Measurements from ENCODE around the gene GPLD1. TPM values are rescaled to one million over a fixed set of nuclear protein-coding genes. Genes with fewer than 3 reads are reported as not detected.

The GPLD1 gene
- total RNA-seq, 1 donor from 2014 or later = 3.8 TPM

DNA sequence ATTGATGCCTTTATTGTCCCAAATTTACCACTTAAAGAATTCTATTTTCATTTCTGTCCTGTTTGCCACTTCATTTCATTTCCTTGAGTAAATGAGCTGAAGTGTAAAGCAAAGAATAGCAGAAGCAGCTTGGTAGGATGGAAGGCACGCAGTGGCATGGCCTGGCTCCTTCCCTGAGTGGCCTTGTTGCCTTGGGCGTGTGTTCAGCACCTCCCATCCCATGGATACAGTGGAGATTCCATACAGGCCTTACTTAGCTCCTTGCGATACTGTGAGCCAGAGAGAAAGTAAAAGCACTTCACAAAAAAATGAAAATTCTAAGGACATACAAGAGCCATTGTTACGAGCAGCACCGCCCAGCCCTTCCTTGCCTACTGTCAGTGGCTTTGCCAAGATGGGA lies 45.0 kb upstream of the GPLD1 start:
- no peaks in the 10 kb centered on the region for H3K27me3 Mint-ChIP-seq
- TF ChIP-seq, protein P1, sequence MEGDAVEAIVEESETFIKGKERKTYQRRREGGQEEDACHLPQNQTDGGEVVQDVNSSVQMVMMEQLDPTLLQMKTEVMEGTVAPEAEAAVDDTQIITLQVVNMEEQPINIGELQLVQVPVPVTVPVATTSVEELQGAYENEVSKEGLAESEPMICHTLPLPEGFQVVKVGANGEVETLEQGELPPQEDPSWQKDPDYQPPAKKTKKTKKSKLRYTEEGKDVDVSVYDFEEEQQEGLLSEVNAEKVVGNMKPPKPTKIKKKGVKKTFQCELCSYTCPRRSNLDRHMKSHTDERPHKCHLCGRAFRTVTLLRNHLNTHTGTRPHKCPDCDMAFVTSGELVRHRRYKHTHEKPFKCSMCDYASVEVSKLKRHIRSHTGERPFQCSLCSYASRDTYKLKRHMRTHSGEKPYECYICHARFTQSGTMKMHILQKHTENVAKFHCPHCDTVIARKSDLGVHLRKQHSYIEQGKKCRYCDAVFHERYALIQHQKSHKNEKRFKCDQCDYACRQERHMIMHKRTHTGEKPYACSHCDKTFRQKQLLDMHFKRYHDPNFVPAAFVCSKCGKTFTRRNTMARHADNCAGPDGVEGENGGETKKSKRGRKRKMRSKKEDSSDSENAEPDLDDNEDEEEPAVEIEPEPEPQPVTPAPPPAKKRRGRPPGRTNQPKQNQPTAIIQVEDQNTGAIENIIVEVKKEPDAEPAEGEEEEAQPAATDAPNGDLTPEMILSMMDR (conservative IDR thresholded peaks at IDR 0.05) = no peak
- H3K4me3 Mint-ChIP-seq = no peak overlapping the region
- no peaks in the 10 kb centered on the region for H3K4me1 Mint-ChIP-seq (ENCODE audit: unreplicated experiment)
- no peaks in the 10 kb centered on the region for H3K9me3 Mint-ChIP-seq
- peaks cover 10% of the 10 kb centered on the region for H3K36me3 Mint-ChIP-seq
- H3K27ac Mint-ChIP-seq = no peak overlapping the region
- no peak for DNase-seq (ENCODE audit: extremely low spot score, unreplicated experiment)

DNA sequence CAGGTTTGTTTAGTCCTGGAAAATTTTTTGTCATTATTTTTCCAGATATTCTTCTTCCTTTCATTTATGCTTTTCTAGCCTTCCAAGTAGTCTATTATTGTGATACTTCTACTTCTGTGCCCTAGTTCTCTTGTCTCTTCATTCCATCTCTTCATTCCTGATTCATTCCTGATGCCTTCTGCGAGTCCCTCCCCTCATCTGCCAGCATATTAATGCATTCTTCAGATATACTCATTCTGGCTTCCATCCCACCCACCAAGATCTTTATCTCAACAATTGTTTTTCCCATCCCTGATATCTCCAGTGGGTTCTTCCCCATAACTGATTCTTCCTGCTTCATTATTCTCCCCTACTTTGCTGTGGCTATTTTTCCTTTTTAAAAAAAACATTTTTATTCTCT lies 40.6 kb upstream of the GPLD1 start:
- H3K36me3 Mint-ChIP-seq = peaks cover 12% of the 10 kb centered on the region
- no peak for DNase-seq (ENCODE audit: extremely low spot score, unreplicated experiment)
- no peaks in the 10 kb centered on the region for H3K27me3 Mint-ChIP-seq
- no peaks in the 10 kb centered on the region for H3K9me3 Mint-ChIP-seq
- H3K27ac Mint-ChIP-seq = no peak overlapping the region
- no peak overlapping the region for H3K4me3 Mint-ChIP-seq
- peaks cover under 1% of the 10 kb centered on the region for H3K4me1 Mint-ChIP-seq (ENCODE audit: unreplicated experiment)
- TF ChIP-seq, protein P1 (conservative IDR thresholded peaks at IDR 0.05) = no peak

DNA sequence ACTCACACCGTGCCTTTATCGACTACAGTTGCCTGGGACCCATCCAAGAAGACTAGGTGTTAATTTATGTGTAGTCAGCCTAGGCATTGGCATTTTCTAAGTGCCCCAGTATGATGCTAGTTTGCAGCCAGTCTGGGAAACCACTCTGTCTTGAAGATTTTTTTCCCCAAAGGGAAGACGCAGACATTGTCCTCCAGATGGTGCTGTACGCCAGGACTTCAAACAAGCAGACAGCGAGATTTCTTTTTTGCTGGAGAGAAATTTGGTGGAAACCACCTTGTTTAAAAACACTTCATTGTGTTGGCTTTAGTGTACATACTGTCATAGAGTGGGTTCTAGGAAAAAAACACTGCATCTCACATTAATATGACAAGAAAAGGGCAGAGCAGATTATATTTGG lies 35.4 kb upstream of the GPLD1 start:
- TF ChIP-seq, protein P1 (conservative IDR thresholded peaks at IDR 0.05) = peak; percentile 75
- Mint-ChIP-seq H3K36me3 (peaks cover 8% of the 10 kb centered on the region), H3K4me3 (no peak overlapping the region), H3K27ac (no peak overlapping the region), H3K4me1 (ENCODE audit: unreplicated experiment) (peaks cover 9% of the 10 kb centered on the region), H3K27me3 (no peaks in the 10 kb centered on the region), H3K9me3 (no peaks in the 10 kb centered on the region)
- DNase-seq (ENCODE audit: extremely low spot score, unreplicated experiment) = no peak

DNA sequence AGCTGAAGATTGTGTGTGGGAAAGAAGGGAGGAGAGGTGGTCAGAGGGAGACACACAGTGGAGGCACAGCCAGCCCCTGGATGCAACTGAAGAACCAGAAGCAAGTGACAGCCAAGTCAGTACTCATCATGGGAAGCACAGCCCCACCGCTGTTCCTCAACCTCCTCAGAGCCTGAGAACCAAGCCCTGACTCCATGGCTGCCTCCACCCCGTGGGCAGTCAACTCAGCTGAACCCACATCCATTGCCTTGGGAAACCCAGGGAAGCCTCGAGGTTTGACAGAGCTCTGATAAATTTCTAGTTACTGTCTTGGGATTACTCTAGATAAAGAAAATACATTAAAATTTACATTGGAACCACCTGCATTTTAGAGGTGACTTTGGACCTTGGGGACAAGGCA lies 35.0 kb upstream of the GPLD1 start:
- Mint-ChIP-seq H3K27ac (no peak overlapping the region), H3K27me3 (no peaks in the 10 kb centered on the region), H3K9me3 (no peaks in the 10 kb centered on the region), H3K4me1 (ENCODE audit: unreplicated experiment) (peaks cover 9% of the 10 kb centered on the region), H3K4me3 (no peak overlapping the region), H3K36me3 (peaks cover 8% of the 10 kb centered on the region)
- TF ChIP-seq, protein P1 (conservative IDR thresholded peaks at IDR 0.05) = no peak
- no peak for DNase-seq (ENCODE audit: extremely low spot score, unreplicated experiment)

DNA sequence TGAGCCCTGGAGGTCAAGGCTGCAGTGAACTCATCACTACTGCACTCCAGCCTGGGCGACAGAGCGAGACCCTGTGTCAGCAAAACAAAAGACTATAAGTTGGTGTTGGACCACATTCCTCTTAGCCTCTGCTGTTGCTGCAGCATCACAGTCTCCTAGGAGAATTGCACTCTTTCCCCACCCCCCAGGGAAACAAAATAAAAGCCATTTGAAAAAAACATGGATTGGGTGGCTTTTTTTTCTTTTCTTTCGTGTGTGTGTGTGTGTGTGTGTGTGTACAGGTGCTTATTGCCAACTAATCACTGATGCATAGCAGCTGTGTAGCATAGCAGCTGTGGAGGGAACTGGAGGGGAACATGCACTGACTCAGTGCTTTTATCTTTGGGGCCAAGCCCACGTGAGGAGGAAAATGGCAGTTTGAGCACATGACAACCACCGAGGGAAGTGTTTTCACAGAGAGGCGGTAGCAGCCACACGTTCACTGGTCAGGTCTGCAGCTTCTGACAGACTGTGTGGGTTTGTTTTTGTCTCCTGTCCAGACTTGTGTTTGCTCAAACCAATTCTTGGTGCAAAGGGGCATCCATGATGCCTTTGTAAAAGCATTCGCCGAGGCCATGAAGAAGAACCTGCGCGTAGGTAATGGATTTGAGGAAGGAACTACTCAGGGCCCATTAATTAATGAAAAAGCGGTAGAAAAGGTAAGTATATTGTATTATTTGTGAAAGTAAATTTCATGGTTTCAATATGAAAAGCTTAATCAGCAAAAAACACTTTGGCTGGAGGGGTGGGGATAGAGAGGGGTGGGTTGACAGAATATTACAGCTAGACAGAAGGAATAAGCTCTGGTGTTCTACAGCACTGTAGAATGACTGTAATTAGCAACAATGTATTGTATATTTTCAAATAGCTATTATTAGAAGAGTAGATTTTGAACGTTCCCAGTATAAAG lies 33.1 kb upstream of the GPLD1 start:
- H3K9me3 Mint-ChIP-seq = no peaks in the 10 kb centered on the region
- TF ChIP-seq, protein P1 (conservative IDR thresholded peaks at IDR 0.05) = no peak
- no peak for DNase-seq (ENCODE audit: extremely low spot score, unreplicated experiment)
- H3K27ac Mint-ChIP-seq = peak overlapping the region; percentile 37
- H3K27me3 Mint-ChIP-seq = no peaks in the 10 kb centered on the region
- peaks cover 9% of the 10 kb centered on the region for H3K4me1 Mint-ChIP-seq (ENCODE audit: unreplicated experiment)
- peaks cover 4% of the 10 kb centered on the region for H3K36me3 Mint-ChIP-seq
- H3K4me3 Mint-ChIP-seq = no peak overlapping the region

Measured in type B pancreatic cell (in vitro differentiated cells).